HL-60 (cell line): Measurements from ENCODE around the gene UBE2L5.
A peak's percentile ranks its signal among the peaks of the same experiment; 100 is the strongest.

Experiments
- DNase-seq, 2 experiments: peaks; one replicate each; pipeline ENCODE4 v3.0.0-alpha.2; 2010 to 2020; ENCODE audit warnings: low read depth in 1 of 2, low spot score in 1 of 2
- H3K27ac ChIP-seq: fragments of 250-450 bp; sonication (Bioruptor Pico); replicated peaks from 2 replicates; pipeline ENCODE4 v1.5.1; 2020; ENCODE audit warnings: mild to moderate bottlenecking, moderate library complexity
- H3K27me3 ChIP-seq: fragments of 250-450 bp; sonication (Bioruptor Pico); 2 replicates; pipeline ENCODE4 v1.5.1; 2021; ENCODE audit warnings: mild to moderate bottlenecking, moderate library complexity; ENCODE audit not compliant: insufficient read depth, poor library complexity, severe bottlenecking
- H3K4me3 ChIP-seq: replicated peaks from 2 replicates; pipeline ENCODE4 v1.5.1; 2011; ENCODE audit warnings: mild to moderate bottlenecking, control low read depth, low read length; ENCODE audit not compliant: insufficient read depth
- GABPA ChIP-seq: IDR thresholded peaks from 2 replicates; pipeline ENCODE4 v1.6.1; 2012; ENCODE audit warnings: low read depth
- POLR2AphosphoS5 ChIP-seq: IDR thresholded peaks from 2 replicates; pipeline ENCODE4 v1.6.1; 2012; ENCODE audit warnings: low read depth
- SPI1 ChIP-seq: IDR thresholded peaks from 2 replicates; pipeline ENCODE4 v1.6.1; 2012; ENCODE audit warnings: low read depth, mild to moderate bottlenecking, borderline replicate concordance
- TF ChIP-seq, protein P1 (sequence below): IDR thresholded peaks from 2 replicates; pipeline ENCODE4 v1.6.1; 2012; ENCODE audit warnings: low read depth; ENCODE audit not compliant: insufficient replicate concordance
- TF ChIP-seq, protein P2 (sequence below): IDR thresholded peaks from one replicate; pipeline ENCODE4 v1.5.1; 2011; ENCODE audit warnings: low read length, control low read depth, inconsistent platforms; ENCODE audit not compliant: insufficient read depth

Gene UBE2L5

DNA sequence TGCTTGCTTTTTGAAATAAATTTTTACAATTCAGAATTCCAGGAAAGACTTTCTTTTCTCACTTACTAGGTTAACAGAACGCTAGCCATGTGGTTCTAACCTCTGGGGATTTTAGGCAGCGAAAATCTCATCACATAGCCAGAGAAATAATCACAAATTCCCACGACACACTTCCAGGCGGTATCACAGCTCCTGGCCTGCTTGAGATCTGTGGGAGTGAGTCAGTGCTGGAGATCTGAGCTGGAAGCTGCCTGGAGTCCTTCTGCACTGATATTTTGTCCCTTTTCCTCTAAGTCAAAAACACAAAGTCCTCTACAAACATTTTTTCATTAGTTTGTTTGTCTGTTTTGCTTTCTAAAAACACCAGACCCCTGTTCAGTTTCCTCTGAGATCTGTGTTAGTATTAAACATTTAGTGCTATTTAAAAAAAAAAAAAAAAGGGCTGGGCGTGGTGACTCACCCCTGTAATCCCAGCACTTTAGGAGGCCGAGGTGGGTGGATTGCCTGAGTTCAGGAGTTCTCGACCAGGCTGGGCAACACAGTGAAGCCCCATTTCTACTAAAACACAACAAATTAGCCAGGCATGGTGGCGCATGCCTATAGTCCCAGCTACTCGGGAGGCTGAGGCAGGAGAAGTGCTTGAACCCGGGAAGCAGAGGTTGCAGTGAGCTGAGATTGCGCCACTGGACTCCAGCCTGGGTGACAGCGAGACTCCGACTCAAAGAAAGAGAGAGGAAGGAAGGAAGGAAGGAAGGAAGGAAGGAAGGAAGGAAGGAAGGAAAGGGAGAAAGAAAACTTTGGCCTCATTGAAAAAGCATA, 12.2 kb upstream of the UBE2L5 start:
- TF ChIP-seq, protein P1, sequence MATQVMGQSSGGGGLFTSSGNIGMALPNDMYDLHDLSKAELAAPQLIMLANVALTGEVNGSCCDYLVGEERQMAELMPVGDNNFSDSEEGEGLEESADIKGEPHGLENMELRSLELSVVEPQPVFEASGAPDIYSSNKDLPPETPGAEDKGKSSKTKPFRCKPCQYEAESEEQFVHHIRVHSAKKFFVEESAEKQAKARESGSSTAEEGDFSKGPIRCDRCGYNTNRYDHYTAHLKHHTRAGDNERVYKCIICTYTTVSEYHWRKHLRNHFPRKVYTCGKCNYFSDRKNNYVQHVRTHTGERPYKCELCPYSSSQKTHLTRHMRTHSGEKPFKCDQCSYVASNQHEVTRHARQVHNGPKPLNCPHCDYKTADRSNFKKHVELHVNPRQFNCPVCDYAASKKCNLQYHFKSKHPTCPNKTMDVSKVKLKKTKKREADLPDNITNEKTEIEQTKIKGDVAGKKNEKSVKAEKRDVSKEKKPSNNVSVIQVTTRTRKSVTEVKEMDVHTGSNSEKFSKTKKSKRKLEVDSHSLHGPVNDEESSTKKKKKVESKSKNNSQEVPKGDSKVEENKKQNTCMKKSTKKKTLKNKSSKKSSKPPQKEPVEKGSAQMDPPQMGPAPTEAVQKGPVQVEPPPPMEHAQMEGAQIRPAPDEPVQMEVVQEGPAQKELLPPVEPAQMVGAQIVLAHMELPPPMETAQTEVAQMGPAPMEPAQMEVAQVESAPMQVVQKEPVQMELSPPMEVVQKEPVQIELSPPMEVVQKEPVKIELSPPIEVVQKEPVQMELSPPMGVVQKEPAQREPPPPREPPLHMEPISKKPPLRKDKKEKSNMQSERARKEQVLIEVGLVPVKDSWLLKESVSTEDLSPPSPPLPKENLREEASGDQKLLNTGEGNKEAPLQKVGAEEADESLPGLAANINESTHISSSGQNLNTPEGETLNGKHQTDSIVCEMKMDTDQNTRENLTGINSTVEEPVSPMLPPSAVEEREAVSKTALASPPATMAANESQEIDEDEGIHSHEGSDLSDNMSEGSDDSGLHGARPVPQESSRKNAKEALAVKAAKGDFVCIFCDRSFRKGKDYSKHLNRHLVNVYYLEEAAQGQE: no peak
- TF ChIP-seq GABPA (no peak), POLR2AphosphoS5 (no peak)

DNA sequence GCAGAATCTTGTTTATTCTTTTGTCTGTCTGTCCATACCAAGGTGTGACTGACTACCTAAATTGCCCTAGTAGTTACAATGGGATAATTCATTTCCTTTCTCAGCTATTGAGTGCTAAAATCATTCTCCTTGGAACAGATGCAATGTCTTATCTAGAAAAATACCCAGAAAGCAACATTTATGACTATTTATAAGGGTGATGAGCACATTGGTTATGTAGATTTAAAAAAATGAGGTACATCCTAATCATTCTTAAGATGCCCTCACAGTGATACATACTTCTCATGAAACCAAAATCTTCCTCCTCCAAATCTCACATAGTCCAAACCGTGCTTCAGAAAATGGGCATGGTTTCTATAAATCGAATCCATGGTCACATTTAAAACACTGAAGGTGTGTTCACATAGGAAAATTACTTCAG, 11.6 kb upstream of the UBE2L5 start:
- DNase-seq: no peak
- Histone ChIP-seq H3K4me3 (no peak overlapping the region), H3K27me3 (no peaks in the 10 kb centered on the region), H3K27ac (no peak overlapping the region)
- TF ChIP-seq GABPA (no peak), POLR2AphosphoS5 (no peak), SPI1 (no peak)
- TF ChIP-seq, protein P1: no peak
- TF ChIP-seq, protein P2, sequence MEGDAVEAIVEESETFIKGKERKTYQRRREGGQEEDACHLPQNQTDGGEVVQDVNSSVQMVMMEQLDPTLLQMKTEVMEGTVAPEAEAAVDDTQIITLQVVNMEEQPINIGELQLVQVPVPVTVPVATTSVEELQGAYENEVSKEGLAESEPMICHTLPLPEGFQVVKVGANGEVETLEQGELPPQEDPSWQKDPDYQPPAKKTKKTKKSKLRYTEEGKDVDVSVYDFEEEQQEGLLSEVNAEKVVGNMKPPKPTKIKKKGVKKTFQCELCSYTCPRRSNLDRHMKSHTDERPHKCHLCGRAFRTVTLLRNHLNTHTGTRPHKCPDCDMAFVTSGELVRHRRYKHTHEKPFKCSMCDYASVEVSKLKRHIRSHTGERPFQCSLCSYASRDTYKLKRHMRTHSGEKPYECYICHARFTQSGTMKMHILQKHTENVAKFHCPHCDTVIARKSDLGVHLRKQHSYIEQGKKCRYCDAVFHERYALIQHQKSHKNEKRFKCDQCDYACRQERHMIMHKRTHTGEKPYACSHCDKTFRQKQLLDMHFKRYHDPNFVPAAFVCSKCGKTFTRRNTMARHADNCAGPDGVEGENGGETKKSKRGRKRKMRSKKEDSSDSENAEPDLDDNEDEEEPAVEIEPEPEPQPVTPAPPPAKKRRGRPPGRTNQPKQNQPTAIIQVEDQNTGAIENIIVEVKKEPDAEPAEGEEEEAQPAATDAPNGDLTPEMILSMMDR: no peak

More for the DNA sequence above, 12.2 kb upstream of the UBE2L5 start:
- H3K4me3 ChIP-seq: no peak overlapping the region
- no peaks in the 10 kb centered on the region for H3K27me3 ChIP-seq
- DNase-seq: no peak
- H3K27ac ChIP-seq: peak overlapping the region; percentile 95

DNA sequence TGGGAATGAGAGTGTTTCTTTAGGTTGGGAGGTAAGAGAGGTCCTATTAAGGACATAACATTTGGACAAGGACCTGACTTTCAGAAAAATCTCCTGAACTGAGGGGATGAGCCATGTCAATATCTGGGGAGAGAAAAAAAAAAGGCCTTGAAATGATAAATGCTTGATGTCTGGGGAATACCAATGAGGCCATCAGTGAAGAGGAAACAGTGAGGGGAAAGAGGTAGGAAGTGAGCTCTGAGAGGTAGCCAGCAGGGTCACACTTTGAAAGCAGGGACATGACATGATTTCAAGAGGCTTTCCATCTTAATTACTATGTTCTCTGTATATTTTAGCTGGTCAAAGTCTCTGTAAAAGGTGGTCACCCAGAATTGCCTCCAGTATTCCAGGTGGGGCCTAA, 9.9 kb upstream of the UBE2L5 start:
- Histone ChIP-seq H3K4me3 (no peak overlapping the region), H3K27ac (no peak overlapping the region), H3K27me3 (no peaks in the 10 kb centered on the region)
- DNase-seq: no peak
- no peak for TF ChIP-seq GABPA
- TF ChIP-seq, protein P1: no peak
- TF ChIP-seq, protein P2: no peak
- TF ChIP-seq SPI1: no peak
- TF ChIP-seq POLR2AphosphoS5: no peak
